Measurements from ENCODE around the gene PRTN3.
"Not testable (repeated sequence)": the region's sequence is repeated elsewhere in the genome, so short reads cannot be mapped to it uniquely, and the experiment has no call there.

The PRTN3 gene

DNA sequence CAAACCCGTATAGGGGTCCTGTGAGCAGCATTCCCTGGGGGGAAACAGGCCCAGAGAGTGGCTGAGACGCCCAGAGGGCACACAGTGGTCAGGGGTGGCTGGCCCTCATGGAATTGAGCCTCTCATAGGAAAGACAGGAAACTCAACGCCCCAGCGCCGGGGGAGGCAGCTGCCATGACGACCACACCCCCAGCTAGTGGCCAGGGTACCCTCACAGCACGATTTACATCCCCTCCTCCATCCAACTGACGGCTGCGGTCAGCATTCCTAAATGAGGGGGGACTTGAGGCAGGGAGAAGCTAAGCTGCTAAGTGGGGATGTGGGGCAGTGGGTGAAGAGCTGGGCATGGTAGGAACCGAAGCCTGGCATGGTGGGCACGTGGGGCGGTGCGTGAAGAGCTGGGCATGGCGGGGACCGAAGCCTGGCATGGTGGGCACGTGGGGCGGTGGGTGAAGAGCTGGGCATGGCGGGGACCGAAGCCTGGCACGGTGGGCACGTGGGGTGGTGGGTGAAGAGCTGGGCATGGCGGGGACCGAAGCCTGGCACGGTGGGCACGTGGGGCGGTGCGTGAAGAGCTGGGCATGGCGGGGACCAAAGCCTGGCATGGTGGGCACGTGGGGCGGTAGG, 42.2 kb downstream of the PRTN3 start:
- no peak for DNase-seq

DNA sequence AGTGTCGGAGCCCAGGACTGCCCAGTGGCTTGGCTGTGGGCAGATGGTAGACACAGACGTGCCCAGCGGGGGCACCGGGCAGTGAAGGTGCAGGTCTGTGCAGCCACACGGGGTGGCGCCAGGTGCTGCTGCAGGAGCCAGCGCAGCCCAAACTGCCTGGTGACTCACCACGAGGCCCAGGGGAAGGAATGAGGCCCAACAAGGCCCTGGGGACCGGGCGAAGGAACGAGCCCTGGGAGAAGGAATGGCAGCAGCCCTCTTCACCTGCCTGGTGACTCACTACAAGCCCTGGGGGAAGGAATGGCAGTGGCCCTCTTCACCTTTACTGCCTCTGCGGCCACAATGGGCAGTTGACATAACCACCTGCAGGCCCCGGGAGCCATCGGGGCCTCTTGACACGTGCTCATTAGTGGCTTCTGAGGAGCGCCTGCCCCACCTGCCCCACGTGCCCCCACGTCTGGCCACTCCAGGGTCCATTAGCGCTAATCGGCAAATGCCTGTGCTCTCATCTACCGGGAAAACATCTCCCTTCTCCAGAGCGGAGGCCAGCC, 42.9 kb downstream of the PRTN3 start:
- no peak for DNase-seq

DNA sequence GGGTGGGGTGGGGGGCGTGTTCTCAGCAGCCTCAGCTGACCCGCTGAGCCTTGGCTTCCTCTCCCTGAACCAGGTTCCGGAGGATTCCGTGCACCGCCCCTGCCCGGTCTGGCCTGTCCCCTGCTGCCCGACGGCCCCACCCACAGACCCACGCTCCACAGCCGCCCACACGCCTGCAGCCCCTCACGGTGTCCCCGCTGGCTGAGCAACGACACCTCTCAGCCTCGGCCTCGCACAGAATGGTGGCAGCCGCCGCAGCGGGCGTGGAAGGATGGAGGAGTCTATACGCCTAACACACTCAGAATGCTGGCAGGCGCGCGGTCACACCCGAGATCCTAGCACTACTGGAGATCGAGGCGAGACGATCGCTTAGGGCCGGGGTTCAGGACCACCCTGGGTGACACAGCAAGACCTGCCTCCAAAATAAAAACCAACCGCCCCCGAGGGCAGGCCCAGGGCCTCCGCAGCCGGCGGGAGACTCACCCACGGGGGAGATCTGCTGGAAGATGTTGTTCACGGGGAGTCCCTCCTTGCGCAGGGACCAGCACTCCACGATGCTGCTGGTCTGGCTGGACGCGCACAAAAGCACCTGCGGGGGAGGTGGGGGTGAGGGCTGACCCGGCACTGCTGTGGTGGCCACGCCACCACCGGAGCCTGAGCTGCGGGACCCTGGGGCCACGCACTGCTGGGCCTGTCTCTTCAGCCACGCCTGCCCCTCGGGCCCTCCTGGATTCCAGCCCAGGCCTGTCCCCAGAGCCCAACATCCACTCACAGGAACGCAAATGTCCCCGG, 43.8 kb downstream of the PRTN3 start:
- DNase-seq = no peak

DNA sequence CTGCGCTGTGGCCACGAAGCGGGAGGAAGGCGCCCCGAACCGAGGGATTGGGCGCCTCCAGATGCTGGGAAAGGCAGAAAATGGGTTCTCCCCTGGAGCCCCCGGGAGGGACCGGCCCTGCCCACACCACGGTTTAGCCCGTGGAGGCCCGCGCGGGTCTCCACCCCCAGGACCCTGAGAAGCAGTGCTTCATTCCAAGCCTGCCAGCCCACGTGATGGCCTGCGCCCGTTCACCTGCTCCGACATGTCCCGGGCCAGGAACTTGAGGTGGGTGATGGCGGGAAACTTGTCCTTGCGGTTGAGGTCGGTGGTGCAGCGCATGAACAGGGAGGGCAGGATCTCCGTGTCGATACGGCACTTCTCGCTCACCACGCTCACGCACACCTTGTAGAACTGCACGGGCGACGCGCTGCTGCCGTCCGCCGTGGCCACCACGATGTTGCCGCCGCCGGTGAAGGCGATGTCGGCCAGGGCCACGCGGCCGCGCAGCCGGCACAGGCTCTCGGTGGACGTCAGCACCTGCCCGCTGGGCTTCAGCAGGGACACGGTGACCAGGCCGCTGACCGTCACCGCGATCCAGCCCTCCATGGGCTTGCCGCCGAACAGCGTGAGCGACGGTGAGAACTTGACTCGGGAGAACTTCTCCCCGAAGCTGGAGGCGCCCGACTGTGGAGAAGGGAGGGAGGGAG, 44.9 kb downstream of the PRTN3 start:
- DNase-seq = no peak

DNA sequence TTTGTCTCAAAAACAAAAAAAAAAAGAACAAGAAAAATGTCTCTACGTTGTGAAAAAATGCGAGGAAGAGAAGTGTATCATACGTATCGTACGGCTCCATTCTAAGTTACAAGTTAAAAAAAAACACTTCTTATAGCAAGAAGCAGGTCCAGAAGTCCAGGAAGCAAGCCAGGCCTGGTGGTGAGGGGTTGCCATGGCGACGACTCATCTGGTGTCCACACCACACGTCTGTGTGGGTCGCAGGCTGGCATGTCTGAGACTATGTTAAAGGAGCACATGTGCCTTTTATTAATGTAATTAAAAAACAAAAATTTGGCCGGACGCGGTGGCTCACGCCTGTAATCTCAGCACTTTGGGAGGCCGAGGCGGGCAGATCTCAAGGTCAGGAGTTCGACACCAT, 46.3 kb downstream of the PRTN3 start:
- DNase-seq = no peak

DNA sequence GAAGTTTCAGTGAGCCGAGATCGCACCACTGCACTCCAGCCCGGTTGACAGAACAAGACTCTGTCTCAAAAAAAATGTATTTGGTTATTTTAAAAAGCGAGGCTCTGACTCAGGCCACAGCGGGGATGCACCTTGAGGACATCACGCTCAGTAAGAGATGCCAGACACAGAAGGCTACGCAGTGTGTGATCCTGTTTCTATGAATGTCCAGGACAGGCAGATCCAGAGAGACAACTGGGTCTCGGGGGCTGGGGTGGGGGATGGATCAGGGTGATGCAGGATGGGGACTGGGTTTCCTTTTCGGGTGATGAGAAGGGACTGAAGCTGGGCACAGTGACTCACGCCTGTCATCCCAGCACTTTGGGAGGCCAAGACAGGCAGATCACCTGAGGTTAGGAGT, 46.8 kb downstream of the PRTN3 start:
- no peak for DNase-seq

DNA sequence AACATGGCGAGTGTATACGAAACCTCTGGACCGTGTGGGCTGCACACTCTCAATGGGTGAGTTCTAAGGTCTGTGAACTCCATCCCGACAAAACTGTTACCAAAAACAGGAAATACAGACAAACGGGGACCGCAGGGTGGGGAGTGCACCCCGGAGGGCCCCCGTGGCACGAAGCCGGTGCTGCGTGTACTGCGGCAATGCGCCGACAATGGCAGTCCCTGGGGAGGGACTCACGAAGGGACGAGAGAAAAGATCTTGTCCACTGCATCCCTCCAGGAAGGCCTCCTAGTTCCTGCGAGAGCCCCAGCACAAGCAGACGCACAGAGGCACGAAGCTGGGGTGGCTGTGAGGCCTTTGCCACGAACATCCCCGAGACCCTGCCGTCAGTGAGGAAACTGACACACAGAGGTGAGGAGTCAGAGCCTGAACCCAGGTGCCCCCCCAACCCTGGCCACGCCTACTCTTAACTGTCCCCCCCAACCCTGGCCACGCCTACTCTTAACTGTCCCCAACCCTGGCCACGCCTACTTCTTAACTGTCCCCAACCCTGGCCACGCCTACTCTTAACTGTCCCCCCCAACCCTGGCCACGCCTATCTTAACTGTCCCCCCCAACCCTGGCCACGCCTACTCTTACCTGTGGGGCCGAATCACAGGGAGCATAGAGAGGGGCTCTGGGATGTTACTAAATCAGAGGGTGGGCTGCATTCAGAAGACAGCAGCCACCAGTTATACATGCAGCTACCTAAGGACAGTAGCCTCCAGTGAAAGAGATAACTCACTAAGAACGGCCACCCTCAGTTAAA, 48.0 kb downstream of the PRTN3 start:
- DNase-seq = peak; percentile 62 to 65

DNA sequence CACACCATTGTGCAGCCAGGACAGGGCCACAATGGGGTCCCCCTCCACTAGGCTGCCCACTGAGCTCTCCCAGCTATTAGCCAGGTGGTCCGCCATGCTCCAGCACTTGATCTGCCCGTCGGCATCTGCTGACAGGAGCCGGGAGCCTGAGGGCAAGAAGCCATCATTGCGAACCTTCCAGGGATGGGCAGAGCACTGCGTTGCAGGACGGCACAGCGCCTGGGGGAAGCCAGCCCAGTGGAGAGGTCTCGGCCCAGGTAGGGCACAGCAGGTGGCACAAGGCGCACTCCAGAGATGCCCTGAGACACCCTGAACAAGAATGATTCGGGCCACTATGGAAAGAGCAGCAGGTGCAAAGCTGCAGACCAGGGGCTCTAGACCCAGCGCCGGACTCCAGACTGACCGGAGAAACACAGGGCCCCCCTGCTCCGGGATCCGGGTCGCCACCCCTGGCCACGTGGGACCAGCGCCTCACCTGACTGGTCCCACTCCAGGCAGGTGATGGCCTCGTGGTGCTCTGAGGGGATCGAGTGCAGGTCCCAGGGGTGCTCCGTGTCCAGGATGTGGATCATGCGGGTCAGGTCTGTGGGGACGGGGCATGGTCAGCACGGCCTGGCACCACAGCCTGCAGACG, 49.0 kb downstream of the PRTN3 start:
- DNase-seq = no peak

DNA sequence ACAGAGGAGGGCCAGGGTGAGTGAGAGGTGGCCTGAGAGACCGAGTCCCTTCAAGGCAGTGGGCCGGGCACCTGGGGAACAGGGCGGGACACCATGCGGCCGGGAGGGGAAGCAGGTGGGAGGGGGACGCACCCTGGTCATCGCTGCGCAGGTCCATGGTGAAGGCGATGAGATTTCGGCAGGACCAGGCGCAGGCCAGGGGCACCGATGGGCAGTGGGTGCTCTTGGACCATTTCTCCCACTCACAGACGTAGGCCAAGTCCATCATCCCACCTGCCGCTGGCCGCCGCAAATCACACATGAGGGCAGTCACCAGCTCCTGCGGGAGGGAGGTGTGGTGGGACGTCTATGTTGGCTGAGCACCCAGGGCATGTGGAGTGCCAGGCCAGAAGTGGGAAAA, 50.0 kb downstream of the PRTN3 start:
- DNase-seq = no peak

DNA sequence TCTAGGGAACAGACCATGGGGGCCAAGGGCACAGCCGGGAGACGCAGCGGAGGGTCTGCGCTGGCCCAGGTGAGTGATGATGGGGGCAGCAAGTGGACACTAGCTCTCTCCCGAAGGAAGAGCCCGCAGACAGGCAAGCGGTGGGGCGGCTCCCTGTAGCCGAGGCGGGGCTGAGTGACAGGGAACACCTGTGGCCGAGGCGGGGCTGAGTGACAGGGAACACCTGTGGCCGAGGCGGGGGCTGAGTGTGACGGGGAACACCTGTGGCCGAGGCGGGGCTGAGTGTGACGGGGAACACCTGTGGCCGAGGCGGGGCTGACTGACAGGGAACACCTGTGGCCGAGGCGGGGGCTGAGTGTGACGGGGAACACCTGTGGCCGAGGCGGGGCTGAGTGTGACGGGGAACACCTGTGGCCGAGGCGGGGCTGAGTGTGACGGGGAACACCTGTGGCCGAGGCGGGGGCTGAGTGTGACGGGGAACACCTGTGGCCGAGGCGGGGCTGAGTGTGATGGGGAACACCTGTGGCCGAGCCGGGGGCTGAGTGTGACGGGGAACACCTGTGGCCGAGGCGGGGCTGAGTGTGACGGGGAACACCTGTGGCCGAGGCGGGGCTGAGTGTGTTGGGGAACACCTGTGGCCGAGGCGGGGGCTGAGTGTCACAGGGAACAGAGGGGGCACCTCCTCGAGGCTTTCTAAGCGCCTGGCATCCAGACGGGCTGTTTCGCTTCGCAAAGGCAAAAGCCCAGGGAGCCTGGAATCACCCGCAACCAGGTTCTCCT, 50.8 kb downstream of the PRTN3 start:
- not testable (repeated sequence) for DNase-seq

DNA sequence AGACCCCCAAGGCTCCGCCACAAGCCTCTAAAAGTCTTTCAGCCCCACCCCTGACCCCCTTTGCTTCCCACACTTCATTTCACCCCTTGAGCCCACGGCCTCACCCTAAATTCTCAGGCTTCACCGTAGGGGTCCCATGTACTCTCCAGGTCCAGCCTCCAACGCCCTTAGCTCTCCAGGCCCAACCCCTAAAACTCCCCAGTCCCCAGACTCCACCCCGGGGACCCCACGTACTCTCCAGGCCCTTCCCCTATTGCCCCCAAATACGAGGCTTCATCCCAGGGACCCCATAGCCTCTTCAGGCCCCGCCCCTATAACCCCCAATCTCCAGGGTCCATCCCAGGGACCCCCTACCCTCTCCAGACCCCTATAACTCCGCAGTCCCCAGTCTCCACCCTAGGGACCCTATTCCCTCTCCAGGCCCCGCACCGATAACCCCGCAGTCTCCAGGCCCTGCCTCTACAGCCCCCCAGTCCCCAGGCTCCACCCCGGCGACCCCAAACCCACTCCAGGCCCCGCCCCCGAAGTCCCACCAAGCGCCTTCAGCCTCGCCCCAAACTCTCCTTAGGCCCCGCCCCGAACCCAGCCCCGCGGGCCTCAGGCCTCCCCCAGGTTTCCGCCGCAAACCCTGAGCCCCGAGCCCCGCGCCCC, 51.6 kb downstream of the PRTN3 start:
- no peak for DNase-seq

DNA sequence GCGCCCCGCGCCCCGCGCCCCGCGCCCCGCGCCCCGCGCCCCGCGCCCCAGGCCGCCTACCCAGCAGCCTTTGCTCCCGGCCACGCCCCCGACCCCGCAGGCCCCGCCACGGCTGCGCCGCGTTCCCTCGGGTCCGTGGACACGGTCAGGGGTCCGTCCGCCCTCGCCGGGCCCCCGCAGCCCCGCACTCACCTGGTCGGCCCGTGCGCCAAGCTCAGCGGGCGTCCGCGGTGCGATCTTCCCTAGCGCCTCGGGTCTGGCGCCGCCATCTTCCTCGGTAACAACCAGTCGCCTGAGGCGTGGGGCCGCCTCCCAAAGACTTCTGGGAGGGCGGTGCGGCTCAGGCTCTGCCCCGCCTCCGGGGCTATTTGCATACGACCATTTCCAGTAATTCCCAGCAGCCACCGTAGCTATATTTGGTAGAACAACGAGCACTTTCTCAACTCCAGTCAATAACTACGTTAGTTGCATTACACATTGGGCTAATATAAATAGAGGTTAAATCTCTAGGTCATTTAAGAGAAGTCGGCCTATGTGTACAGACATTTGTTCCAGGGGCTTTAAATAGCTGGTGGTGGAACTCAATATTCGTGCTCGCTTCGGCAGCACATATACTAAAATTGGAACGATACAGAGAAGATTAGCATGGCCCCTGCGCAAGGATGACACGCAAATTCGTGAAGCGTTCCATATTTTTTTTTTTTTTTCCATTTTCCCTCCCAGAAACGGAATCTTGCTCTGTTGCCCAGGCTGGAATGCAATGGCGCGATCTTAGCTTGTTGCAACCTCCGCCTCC, 52.3 kb downstream of the PRTN3 start, which contains the start of the genes MED16 and RNU6-9:
Gene MED16 (minus strand): TSS at position 294 of the 796 bp plus-strand sequence. CDS start 2,056 bp downstream, outside the sequence.
Gene RNU6-9 (plus strand): TSS at position 591 of the 796 bp plus-strand sequence.
- peak; percentile 92 for DNase-seq

DNA sequence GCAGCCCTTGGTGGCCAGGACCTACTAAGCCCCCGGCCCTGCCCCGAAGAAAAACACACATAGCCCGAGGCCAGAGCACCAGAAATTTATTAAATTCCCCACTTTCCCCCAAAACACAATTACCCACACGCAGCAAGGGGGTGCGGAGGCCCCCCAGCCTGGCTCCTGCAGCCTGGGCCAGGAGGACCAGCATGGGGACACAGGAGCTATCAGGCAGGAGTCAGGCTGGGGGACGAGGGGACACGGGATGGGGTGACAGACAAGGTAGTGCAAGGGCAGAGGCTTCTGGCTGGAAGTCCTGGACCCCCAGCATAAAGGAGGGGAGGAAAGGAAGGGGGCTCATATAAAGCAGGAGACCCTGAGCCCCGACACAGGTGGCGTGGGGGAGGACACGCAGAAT, 55.6 kb downstream of the PRTN3 start:
- DNase-seq = no peak

DNA sequence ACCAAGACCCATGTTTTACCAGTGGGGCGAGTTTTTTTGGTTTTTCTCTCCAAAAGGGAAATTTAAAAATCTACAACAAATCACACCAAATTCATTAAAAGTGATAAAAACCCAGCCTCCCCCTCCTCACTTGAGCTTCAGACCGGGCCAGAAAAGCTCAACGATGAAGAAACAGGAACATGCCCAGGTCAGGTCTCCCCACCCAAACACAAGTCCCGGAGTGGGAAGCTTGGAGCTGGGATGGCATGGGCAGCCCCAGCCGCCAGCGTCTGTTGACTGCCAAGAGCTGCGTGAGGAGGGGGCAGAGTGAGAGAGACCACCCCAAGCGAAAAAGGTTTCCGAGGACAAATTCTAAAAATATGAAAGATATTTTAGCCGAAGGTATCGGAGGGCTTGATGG, 56.2 kb downstream of the PRTN3 start:
- no peak for DNase-seq

DNA sequence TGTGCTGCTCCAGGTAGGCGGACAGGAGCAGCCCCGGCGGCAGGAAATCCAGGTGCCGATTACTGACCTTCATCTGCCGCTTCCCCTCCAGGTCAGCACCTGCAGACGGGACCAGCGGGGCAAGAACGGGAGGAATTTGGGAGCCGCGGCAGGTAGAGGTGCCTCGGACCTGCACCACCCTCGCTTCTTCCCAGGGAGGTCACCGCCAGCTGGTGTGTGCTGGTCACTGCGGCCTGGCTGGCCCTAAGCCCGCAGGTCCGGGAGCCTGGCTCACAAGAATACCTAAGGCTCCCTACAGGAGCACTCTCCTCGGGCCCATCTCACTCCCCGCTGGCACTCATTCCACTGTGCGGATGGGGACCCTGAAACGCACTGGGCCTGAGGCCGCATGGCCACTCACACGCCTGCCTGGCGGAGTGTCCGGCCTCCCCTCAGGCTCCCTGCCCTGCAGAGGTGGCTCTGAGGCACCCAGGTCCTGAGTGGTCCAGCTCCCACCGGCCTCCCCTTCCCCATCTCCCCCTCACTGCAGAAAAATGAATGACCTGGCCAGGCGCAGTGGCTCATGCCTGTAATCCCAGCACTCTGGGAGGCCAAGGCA, 56.7 kb downstream of the PRTN3 start:
- DNase-seq = no peak
